HG02973 (cell line): Measurements from ENCODE around the gene LIMCH1.
A peak's percentile ranks its signal among the peaks of the same experiment; 100 is the strongest.
"Not testable (repeated sequence)": the region's sequence is repeated elsewhere in the genome, so short reads cannot be mapped to it uniquely, and the experiment has no call there.

Experiments
- ATAC-seq: cut with Tn5 transposase; IDR thresholded peaks from one replicate; pipeline ENCODE4 v1.9.1; 2021; ENCODE audit warnings: moderate library complexity; ENCODE audit not compliant: unreplicated experiment

LIMCH1 gene

DNA sequence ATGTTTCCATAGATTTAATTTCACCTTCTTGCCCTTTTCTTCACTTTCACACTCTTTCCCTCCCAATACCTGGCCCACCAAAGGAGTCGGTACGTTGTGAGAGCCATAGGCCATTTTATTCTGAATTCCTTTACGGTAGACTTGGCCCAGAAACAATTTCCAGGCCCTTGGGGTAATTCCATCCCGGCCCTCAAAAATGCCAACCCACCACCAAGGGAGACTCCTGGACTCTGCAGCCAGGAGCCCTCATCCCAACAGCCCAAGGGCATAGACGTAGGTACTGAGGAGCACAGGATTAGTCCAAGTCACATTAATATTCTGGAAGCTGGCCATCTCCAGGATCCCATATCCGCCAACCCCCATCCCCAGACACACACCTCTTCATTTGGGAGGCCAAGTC lies 102.9 kb downstream of the LIMCH1 start:
- ATAC-seq = no peak

DNA sequence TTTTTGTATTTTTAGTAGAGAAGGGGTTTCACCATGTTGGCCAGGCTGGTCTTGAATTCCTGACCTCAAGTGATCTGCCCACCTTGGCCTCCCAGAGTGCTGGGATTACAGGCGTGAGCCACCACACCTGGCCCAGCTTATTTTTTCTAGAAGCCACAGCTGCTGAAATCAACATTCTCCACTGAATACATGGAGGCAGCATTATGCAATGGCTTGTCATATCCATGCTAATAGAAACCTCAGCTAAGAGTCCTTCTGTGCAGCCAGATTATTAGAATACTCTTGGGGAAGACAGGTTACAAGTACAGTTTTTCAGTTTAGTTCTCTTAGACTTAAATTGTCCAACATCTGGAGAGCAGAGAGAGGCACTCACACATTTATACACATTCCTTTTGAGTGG lies 104.8 kb downstream of the LIMCH1 start:
- not testable (repeated sequence) for ATAC-seq

DNA sequence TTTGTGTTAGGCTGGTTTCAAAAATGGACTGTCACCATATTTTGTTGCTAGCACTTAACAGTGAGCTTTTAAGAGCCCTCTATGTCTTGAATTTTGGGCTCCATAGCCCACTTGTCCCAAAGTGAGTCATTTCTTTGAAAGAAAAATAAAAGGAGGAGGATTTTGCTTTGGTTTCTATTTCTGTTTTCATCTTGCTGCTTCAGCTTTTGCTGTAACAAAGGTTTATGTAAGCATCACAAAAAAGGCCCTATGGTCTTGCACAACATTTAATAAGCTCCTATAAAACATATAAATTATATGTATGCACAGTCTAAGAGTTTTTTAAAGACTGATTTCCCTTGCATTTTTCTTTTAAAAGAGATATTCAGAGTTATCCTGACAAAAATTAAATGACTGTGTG lies 105.4 kb downstream of the LIMCH1 start:
- no peak for ATAC-seq

DNA sequence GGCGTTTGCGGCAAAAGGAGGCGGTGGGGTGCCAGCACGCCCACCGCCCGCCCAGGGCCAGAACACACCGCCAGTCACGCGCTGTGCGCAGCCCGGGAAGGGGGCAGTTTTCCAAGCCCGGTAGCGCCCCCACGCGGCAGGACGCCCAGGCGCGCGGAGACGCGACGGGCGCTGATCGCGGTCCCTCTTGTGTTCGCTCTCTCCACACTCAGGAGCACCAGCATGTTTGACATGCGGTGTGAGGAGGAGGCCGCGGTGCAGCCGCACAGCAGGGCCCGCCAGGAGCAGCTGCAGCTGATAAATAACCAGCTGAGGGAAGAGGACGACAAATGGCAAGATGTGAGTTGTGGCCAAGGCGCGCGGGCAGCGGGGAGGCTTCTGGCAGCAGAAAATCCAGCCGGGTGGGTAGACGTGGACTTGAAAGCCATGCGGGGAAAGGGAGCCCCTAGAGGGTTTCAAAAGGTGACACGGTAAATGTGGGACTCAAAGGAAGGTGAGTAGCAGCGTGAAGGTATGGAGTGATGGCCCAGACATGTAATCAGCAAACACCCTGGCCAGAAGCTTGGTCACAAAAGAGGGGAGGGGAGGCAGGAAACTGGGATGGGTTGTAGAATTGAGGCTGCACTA lies 106.4 kb downstream of the LIMCH1 start:
- ATAC-seq = no peak

DNA sequence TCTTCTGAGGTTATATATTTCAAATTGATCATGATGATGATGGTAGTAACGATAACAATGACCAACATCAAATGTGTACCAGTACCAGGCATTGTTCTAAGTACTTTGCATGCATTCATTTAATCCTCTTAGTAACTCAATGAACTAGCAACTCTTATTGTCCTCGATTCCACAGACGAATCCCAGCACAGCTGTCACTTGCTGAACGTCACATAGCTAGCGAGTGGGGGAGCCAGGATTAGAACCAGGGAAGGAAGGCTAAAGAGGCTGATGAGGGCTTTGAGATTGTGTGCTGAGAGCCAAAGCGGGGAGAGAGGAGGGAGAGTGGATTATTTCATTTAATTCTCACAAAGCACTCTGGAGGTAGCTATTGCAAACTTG lies 106.9 kb downstream of the LIMCH1 start:
- no peak for ATAC-seq

DNA sequence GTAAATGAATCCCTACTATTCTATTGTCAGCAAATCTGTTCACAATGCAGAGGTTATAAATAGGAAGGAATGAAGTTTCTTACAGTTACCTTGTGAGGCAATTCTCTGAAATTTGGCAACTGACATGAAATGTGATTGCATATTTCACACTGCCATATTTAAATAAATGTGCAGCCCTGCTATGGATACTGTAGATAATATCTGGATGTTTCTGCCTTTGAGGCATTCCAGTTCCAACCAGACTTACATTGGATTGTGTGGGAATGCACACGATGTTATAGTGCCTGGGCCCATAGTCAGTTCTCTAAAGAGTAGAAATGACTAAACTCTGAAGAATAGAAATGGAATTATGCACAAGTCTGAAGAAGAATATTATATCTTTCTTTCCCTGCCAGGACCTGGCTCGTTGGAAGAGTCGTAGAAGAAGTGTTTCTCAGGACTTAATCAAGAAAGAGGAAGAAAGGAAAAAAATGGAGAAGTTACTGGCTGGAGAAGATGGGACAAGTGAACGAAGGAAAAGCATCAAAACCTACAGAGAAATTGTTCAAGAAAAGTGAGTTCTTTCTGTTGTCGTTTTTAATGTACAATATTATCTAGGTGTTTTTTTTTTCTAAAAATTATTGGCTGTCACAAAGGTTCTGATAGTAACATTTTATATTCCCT lies 107.9 kb downstream of the LIMCH1 start:
- ATAC-seq = no peak

DNA sequence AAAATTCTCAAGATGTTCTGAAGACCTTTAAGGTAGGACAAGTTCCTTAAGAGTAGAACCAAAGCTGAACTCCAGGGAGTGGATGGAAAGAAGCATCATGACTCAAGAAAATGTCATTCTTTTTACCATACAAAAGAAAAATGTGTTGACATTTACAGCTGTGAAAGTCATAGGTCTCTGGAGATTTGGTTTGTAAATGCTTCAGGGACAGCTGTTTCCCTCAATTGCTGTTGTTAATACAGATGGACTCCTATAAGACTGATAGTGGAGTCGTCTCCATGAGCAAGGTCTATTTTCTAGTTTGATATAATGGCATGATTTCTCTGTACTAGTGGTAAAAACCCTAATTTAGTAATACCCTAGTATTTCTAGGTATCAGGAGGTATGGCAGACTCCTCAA lies 108.9 kb downstream of the LIMCH1 start:
- no peak for ATAC-seq

DNA sequence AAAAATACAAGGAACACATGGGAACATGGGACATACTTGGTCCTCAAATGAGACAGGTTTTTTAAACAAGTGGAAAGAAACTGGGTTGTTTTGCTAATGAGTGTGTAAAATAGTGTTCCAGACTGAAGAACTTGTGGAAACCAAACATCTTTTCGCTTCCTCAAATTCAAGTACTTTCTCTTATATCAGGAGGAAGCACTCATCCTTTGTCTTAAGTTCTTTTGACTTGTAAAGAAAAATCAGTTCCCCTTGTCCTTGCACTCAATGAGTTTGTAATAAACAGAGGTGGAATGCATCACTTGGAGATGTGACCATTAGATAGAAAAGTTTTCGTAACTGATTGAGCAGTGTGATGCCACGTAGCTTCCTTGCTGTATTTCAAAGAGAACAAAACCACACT lies 109.4 kb downstream of the LIMCH1 start:
- ATAC-seq = no peak

DNA sequence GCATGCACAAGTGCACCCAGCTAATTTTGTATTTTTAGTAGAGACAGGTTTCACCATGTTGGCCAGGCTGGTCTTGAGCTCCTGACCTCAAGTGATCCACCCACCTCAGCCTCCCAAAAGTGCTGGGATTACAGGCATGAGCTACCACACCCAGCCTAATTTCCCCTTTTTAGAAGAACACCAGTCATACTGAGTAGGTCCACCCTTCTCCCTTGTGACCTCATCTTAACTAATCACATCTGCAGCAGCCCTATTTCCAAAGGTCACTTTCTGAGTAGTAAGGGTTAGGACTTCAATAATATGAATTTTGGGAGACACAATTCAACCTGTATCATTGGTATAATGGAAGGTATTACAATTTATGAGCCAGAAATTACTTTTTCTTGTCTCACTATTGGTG lies 113.2 kb downstream of the LIMCH1 start:
- not testable (repeated sequence) for ATAC-seq

DNA sequence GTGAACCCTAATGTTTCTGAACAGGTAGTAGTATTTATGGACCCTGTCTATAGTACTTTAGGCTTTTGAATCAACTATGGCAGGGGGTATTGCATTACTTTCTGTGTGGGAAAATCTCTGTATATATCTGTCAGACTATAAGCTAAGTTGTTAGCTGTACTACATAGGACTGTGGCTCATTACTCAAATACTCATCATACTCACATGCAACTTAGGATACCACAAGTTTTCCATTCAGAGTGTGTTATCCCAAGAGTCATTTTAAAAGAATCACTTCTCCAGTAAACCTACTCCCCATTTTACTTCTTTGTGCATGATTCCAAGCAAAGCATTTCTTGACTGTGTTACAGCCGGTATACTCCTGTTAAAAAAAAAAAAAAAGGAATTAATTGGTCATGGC lies 115.0 kb downstream of the LIMCH1 start:
- no peak for ATAC-seq

DNA sequence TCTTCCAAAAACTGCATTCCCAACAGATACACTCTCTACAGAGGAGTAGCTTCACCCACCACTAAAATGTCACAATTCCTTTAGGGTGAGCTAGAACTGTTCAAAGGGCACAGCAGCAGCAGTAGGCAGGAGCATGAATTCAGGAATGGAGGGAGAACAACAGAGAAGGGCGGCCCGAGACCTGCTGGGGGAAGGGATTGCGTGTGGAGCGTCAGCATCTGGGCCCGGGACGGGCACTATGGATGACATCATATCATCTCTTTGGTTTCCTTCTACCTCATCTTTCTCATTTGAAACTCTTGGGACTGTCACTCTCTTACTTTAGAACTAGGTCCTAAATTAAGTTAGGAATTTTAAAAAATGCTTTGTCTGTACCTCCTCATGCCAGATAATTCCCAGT lies 115.6 kb downstream of the LIMCH1 start:
- no peak for ATAC-seq

DNA sequence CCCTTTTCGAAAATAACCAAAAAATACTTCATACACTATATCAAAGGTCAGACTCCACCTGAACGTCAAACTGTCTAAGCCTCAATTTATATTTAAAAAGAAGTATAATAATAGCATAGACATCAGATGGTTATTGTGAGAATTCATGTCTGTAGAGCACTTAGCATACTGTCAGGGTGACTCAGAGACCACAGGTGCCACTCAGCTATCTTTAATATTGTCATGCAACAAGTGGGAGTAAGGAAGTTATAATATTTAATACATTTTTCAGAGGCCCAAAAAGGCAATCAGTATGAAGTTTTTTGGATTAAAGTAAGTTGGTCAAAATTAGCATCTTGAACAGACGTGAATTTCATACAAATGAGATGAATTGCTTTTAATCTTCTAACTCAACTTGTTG lies 117.2 kb downstream of the LIMCH1 start:
- no peak for ATAC-seq

DNA sequence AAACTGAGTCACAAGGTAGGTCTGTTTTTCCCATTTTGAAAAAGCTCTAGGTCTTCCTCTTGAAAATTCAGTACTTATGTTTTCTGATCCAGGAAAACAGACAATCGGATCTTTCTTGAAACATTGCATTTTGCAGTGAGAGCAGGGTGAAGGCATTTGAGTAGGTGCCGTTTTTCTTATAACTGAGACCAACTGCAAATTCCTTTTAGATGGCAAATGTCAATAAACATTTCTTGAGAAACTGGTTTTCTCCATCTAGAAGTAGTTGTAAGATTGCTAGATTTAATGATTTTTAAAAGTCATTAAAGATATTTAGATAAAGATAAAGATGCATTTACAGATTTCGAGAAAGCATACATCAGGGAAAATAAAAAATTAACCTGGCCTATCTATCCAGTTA lies 118.1 kb downstream of the LIMCH1 start:
- no peak for ATAC-seq

DNA sequence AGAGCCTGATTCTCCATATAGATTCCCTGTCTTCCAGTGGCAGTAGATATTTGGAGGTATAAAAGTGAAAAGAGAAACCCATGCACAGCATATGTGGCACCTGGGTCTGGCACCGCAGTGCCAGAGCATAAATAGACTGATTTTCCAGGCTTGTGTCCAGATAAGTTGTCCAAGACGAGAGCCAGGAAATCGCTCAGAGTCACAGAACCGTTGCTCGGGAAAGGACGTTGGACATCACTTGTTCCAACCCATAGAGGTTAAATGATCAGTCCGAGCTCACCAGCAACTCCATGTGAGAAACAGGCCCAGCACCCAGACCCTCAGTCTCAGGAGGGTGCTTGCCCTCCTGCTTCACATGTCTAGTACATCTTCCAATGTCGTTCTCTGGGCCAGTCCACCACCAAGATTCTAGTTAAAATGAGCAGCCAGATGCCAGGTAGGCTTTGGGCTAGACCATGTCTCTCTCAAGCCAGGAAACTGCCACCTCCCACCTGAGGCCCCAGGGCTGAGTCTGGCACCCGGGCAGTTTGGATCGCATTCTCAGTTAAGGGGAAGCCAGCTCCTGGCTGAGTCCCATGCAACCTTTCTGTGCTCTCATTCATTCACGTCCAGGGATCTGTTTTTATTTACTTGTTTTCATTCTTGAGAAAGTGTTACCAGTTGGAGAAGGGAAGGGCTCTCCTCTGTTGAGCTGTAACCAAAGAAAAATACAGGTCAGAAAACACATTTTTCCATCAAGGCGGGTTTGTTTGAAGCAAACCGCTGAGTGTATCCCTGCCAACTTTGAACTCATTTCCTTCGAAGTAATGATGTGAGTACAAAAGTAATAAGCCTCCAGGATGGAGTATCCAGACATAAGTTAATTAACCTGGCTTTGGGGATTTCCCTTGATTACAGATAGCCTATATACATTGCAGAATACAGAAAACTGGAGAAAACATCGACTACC lies 118.9 kb downstream of the LIMCH1 start:
- no peak for ATAC-seq

DNA sequence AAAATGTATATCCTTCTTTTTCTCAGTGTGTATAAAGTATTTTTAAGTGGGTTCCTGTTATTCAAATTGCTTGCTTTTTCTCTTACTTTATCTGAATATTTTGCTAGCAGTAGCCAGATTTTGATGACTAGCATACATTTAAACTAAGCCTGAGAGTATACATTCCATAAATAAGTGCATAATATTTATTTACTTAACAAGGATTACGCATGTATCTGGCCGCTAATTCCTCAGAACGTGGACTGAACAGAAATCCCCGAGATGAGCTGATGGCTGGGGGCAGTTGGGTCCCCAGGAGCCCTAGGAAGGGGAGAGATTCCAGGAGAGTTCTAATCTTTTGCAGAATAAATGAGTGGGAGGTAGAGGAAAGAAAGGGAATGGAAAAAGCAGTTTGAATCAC lies 119.6 kb downstream of the LIMCH1 start:
- no peak for ATAC-seq

DNA sequence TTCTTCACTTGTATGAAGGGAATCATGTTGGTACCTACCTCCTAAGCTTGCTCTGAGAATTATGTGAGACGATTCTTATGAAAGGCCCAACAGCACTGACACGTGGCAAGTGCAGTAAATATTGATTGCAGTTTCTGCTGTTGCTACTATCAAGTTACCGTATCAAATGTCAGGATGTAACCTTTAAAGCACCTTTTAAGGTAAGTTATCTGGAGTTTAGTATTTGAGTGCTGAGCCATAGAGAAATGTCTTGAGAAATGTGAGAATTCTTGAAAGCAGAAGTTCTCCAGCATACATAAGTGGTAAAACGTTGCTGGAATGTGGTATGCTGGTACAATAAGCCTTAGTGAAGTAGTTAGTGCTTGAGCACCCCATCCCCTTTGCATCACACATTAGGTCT lies 120.2 kb downstream of the LIMCH1 start:
- no peak for ATAC-seq

DNA sequence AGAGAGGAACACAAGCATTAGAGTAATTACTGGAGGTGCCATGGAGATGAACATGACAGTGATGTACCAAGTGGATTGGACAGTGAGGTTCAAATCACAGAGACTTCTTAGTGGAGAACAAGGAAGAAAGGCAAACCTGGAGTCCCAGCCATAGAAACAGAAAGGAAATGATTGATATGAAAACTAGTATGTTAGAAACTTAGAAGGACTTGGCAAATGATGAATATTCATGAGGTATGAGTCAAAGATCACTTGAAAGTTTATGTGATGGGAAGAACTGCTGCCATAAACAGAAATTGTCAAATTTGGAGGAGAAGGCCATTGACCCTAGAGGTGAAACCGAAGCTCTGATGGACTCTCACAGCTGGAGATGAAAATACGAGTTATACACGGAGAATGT lies 122.4 kb downstream of the LIMCH1 start:
- ATAC-seq = no peak

DNA sequence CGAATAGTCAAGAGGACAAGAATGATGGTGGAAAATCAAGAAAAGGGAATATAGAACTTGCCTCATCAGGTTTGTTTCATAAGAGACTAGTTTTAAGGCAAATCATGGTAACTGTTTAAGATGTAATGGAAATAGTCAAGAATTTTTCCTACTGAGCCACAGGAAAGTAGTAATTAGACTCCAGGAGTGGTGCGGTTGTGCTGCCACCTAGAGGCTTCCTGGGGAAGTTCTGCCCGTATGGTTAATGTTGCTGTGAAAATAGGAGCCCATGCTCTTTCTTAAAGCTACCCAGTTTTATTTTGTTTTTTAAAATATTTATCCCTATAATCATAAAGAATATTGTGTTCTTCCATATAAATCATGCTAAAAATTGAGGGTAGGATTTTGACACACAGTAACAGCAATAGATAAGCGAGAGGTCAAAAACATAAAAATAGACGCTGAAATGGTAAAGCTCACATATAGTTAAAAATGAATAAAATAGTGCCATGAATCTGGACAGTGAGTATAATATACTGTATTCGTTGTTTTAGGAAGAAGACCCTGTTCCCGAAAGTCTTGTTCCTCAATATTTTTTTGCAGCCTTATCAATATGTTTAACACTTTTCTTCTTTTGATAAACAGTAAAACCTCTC lies 123.6 kb downstream of the LIMCH1 start:
- ATAC-seq = peak; percentile 60

DNA sequence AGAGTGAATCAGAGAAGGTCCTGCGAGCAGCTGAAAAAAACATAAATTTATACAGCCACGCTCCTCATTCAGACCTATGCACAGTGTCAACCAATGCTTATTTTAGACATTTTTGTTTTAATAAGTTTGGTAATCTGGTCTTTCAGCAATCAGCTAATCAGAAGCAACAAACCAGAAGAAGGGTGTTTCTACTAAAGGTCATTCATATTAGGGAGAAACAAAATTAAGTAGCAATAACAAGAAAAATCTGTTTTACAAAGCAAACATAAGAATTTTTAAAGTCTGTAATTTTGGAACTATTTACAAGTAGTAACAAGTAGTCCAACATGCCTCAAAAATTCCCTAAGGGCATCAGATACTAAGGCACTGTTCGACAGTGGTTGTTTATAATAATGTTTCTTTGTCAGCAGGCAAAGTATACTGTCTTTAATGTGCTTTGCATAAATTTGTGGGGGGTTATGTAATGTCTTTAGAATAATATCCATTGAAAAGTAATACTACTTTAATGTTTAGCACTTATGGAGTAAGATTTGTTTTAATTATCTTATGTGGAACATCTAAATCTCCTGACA lies 127.8 kb downstream of the LIMCH1 start:
- no peak for ATAC-seq

DNA sequence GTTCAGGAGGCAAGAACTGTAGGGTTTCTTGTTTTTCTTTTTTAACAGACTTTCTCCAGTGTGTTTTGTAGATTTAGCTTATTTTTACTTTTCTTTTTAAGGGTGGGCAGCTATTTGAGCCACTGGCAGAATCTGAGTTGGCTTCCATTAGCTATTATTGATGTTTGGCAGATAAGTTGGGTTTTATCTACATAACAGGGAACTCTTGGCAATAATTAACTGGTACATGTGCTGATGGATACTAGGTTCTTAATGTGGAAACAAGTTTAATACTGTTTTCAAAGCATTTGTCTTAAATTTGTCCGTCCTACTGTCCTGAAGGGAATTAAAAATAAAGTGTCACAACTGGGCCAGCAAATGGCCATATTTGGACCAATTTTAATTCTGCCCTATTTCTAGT lies 130.1 kb downstream of the LIMCH1 start:
- no peak for ATAC-seq

DNA sequence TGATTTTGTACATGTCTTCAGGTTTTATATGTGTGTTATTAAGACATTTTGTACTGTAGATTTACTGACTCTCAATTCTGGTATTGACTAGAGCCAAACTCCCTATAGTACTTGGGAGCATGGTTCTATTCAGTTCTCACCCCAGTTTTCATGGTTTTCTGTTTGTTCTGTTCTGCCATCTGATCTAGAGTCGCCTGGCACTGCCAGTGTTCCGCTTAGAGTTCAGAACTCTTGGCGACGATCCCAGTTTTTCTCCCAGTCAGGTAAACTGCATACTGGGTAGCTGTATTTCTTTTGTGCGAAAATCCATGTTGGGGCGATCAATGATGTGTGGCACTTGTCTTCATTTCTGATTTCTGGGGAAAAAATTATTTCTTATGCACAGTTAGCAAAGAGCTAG lies 132.6 kb downstream of the LIMCH1 start:
- ATAC-seq = no peak
